Measurements from ENCODE around the gene APOC1.

DNA sequence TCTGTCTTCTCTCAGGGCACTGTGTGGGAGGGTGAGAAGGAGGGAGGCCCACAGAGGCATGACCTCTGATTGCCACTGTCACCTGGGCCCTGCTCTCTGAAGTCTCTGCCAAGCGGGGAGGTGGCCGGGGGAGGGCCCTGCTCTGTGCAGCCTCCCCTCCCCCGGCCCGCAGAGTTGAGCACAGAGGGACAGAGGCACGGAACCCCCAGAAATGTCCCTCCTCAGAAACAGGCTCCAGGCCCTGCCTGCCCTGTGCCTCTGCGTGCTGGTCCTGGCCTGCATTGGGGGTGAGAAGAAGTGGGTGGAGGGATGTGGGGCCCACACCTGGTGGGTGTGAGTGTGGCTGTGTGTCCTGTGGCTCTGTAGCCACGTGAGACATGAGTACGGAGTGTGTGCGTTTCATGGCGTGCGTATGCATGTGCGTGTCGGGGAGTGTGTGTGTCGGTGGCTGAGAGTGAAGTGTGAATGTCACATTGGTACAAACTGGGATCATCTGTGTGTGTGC, 27.7 kb downstream of the APOC1 start, which contains the start of gene APOC4:
- TF ChIP-seq, protein P1, sequence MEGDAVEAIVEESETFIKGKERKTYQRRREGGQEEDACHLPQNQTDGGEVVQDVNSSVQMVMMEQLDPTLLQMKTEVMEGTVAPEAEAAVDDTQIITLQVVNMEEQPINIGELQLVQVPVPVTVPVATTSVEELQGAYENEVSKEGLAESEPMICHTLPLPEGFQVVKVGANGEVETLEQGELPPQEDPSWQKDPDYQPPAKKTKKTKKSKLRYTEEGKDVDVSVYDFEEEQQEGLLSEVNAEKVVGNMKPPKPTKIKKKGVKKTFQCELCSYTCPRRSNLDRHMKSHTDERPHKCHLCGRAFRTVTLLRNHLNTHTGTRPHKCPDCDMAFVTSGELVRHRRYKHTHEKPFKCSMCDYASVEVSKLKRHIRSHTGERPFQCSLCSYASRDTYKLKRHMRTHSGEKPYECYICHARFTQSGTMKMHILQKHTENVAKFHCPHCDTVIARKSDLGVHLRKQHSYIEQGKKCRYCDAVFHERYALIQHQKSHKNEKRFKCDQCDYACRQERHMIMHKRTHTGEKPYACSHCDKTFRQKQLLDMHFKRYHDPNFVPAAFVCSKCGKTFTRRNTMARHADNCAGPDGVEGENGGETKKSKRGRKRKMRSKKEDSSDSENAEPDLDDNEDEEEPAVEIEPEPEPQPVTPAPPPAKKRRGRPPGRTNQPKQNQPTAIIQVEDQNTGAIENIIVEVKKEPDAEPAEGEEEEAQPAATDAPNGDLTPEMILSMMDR (IDR thresholded peaks at IDR 0.05 in 4 of 5, conservative IDR thresholded peaks at IDR 0.05 in 1 of 5), result no peak
- no peak for TF ChIP-seq POLR2A (IDR thresholded peaks at IDR 0.05)
